Stomach (tissue), 9 donors: ENCODE results near the gene KRT76. TPM values are rescaled to one million over a fixed set of nuclear protein-coding genes. Genes with fewer than 3 reads are reported as not detected.

Experiments used
- DNase-seq, 2 donors: peaks; one replicate each; pipeline versions ENCODE4 v3.0.0 to v3.0.0-alpha.2; 2013 to 2019
- H3K27ac ChIP-seq, 5 donors: fragments of 200-600 bp in 4 of 5; sonication (generic) in 4 of 5; one replicate each; pipeline ENCODE4 v1.5.1; 2013 to 2019; ENCODE audit warnings: mild to moderate bottlenecking in 1 of 5, moderate library complexity in 1 of 5
- H3K27me3 ChIP-seq, 3 donors: fragments of 200-600 bp; sonication (generic); one replicate each; pipeline ENCODE4 v1.5.1; 2017 to 2019; ENCODE audit warnings: mixed run types in 1 of 3
- H3K36me3 ChIP-seq, 4 donors: fragments of 200-600 bp; sonication (generic); 1 replicate in 3 of 4; 2 replicates in 1 of 4; pipeline ENCODE4 v1.5.1; 2016 to 2019
- H3K4me1 ChIP-seq, 4 donors: fragments of 200-600 bp; sonication (generic); one replicate each; pipeline ENCODE4 v1.5.1; 2016 to 2019
- H3K4me3 ChIP-seq, 4 donors: fragments of 200-600 bp; sonication (generic) in 3 of 4; one replicate each; pipeline ENCODE4 v1.5.1; 2016 to 2019; ENCODE audit warnings: mild to moderate bottlenecking in 1 of 4
- H3K9me3 ChIP-seq, 4 donors: fragments of 200-600 bp; sonication (generic); one replicate each; pipeline ENCODE4 v1.5.1; 2016 to 2019
- CTCF ChIP-seq, 7 experiments: fragments of 450-650 bp in 4 of 7; fragments of 200-600 bp in 3 of 7; sonication (generic) in 3 of 7; IDR thresholded peaks; one replicate each; pipeline ENCODE4 v1.5.1; 2016 to 2019; ENCODE audit warnings: antibody characterized with exemption in 7 of 7, control low read depth in 2 of 7, mild to moderate bottlenecking in 1 of 7
- EP300 ChIP-seq: sonication (generic); formaldehyde crosslinking; IDR thresholded peaks from one replicate; pipeline ENCODE4 v1.6.1; 2017; ENCODE audit warnings: antibody characterized with exemption
- POLR2A ChIP-seq, 4 donors: fragments of 450-650 bp; IDR thresholded peaks; one replicate each; pipeline ENCODE4 v1.6.1; 2016; ENCODE audit warnings: antibody characterized with exemption in 4 of 4, control low read depth in 2 of 4, mild to moderate bottlenecking in 1 of 4, moderate library complexity in 1 of 4
- POLR2AphosphoS5 ChIP-seq, 3 donors: sonication (generic); formaldehyde crosslinking; IDR thresholded peaks; one replicate each; pipeline ENCODE4 v1.6.1; 2016; ENCODE audit warnings: antibody characterized with exemption in 3 of 3
- WGBS, 5 donors: extraction: QIAGEN DNeasy Blood & Tissue Kit in 3 of 5; methylation state at CpG; one replicate each; pipeline versions ENCODE4 v1.1.5 to v1.1.7; 2013 to 2018; 5-methylcytosine and 5-hydroxymethylcytosine counted together
- intact Hi-C: fragments of 100-400 bp; cut with DNase I; formaldehyde crosslinking; loops from one replicate; pipeline ENCODE4 v1.15.1; 2023; ENCODE audit warnings: low total_unique reads
- polyA plus RNA-seq, 3 donors: library from polyadenylated mRNA; stranded (reverse); fragments of 200-250 nt; gene quantifications; one replicate each; pipeline ENCODE4 v1.2.3, GENCODE V29; 2013
- total RNA-seq, 5 donors: library from RNA; depleted of rRNA; stranded (reverse); fragments of >200 nt; gene quantifications; one replicate each; pipeline versions ENCODE4 v1.1.0 to v1.2.3, GENCODE V29; 2014 to 2016
- donor health status: healthy with polysubstance abuse.
- donor health status: Bipolar disorder and iron deficiency.
- donor health status: healthy.

Gene KRT76
- total and polyA plus RNA-seq, 8 donors, result not detected

DNA sequence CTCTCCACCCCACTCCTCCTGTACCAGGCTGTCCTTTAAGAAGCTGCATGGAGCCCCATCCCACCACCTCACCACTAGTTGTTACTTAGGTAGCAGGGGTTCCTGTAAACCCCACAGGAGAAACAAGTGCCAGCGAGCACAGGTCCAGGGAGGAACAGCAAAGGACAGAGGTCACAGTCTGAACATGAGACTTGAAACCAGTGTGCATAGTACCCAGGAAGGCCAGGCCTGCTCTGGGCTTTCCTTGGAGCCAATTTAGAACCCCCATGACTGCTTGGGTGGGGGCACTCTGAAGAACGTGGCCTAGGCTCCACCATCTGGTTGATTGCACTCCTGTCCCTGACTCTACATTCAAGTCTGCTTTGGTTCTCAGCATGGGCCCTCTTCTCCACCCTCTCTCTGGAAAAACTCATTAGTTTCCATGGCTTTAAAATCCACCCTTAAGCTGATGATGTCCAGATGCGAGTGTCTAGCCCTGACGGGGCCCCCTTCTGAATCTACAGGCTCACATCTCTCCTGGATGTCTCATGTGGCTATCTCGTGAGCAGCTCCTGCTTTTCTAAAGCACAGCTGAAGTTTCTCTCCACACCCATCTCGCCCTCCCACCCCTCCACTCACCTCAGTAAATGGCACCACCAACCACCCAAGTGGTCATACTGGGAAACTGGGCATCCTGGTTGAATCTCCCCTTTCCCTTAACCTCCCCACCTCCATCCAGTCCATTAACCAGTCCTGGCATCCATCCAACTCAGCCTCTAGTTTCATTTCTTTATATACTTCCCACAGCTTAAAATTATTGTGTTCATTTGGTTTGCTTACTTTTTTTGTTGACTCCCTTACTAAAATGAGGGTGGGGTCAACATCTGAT lies 10.4 kb upstream of the KRT76 start:
- Histone ChIP-seq H3K4me3 (no peak overlapping the region), H3K4me1 (peaks cover 0 to 11% (median 8%) of the 10 kb centered on the region in 4 donors), H3K9me3 (no peaks in the 10 kb centered on the region), H3K36me3 (no peaks in the 10 kb centered on the region), H3K27me3 (peaks cover 0 to 60% (median 31%) of the 10 kb centered on the region in 3 donors), H3K27ac (no peak overlapping the region)
- peak in 1 of 2 donors; percentile 56 for DNase-seq
- intact Hi-C loops, result no loop called here
- WGBS, 5 donors, result 63 to 77% (median 76%) methylated on average over 6 of the region's 6 CpGs
- no peak for TF ChIP-seq EP300

- intact Hi-C loops, result no loop called here
- TF ChIP-seq POLR2A (IDR thresholded peaks at IDR 0.05) (no peak), POLR2AphosphoS5 (IDR thresholded peaks at IDR 0.05) (no peak), EP300 (no peak), CTCF (IDR thresholded peaks at IDR 0.05) (no peak)
- Histone ChIP-seq H3K4me3 (no peak overlapping the region), H3K9me3 (no peaks in the 10 kb centered on the region), H3K36me3 (no peaks in the 10 kb centered on the region), H3K4me1 (peaks cover 0 to 4% (median 2%) of the 10 kb centered on the region in 4 donors), H3K27me3 (peaks cover 0 to 41% (median 16%) of the 10 kb centered on the region in 3 donors), H3K27ac (no peak overlapping the region)
- 78 to 83% (median 82%) methylated on average over 3 of the region's 3 CpGs for WGBS, 5 donors
- DNase-seq, result no peak
These were observed 7.8 kb upstream of the KRT76 start for GRCh38 chr12:52784909-52785308.

DNA sequence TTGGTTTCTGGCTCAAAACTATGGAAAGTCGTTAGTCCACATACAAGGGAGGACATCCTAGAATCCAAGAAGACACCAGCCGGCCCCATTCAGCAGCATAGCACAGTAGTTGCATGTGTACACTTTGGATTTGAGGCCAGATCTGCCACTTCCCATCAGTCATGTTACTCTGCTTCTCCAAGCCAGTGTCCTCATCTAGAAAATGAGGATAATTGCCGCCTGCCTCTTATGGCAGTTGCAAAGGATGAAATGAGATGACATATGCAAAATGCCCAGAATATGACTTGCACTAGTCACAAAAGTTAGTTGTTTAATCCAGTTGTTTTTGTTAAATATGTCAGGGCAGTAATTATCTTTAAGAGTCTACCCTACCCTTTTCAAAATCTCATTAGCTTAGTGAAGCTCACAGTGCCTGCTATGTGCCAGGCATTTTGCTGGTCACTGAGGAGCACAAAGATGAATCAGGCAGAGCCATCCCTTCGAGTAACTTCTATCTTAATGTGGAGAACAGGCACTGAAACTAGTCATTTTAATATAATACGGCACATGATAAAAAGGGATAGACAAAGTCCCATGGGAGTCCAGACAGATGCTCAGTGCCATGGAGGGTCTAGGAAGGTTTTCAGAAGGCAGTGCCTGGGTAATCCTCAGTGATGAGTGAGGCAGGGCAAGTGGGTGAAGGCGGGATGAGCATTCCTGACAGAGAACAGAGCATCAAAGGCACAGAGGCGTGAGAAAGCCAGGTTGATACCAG lies 6.6 kb upstream of the KRT76 start:
- Histone ChIP-seq H3K36me3 (no peaks in the 10 kb centered on the region), H3K27ac (no peak overlapping the region), H3K4me3 (no peak overlapping the region), H3K4me1 (no peaks in the 10 kb centered on the region), H3K27me3 (peaks cover 0 to 30% (median 6%) of the 10 kb centered on the region in 3 donors), H3K9me3 (no peaks in the 10 kb centered on the region)
- TF ChIP-seq POLR2A (IDR thresholded peaks at IDR 0.05), result no peak
- no peak for TF ChIP-seq POLR2AphosphoS5 (IDR thresholded peaks at IDR 0.05)
- TF ChIP-seq EP300, result no peak
- no peak for TF ChIP-seq CTCF (IDR thresholded peaks at IDR 0.05)
- DNase-seq, result no peak
- 69 to 85% (median 82%) methylated on average over 7 of the region's 7 CpGs for WGBS, 5 donors
- intact Hi-C loops, result no loop called here

DNA sequence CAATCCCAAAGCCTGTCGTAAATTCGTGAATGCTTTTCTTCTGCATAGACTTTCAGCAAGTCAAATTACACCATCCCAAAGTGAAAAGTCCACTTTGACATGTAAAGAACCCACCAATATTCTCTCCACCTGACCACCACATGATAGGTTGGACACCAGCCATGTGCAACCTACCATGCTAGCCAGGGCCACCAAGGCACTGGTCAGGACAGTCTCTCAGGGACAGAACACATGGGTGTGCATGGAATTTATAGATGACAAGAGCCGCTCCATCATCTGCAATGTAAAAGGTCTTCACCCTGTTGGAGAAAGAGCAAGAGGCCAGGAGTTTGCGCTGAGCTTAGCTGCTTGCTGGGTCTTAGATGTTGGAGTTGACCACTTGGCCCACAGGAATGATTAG lies 5.4 kb upstream of the KRT76 start:
- Histone ChIP-seq H3K27me3 (peaks cover 0 to 38% (median 0%) of the 10 kb centered on the region in 3 donors), H3K36me3 (no peaks in the 10 kb centered on the region), H3K27ac (no peak overlapping the region), H3K4me3 (no peak overlapping the region), H3K9me3 (no peaks in the 10 kb centered on the region), H3K4me1 (no peaks in the 10 kb centered on the region)
- WGBS, 5 donors, result 87 to 95% (median 89%) methylated on average over 4 of the region's 4 CpGs
- no peak for TF ChIP-seq EP300
- no peak for TF ChIP-seq POLR2A (IDR thresholded peaks at IDR 0.05)
- intact Hi-C loops, result no loop called here
- no peak for DNase-seq

GRCh38 chr12:52781399-52782082 lies 4.4 kb upstream of the KRT76 start:
- intact Hi-C loops, result no loop called here
- Histone ChIP-seq H3K27me3 (peaks cover 0 to 47% (median 0%) of the 10 kb centered on the region in 3 donors), H3K36me3 (no peaks in the 10 kb centered on the region), H3K9me3 (no peaks in the 10 kb centered on the region), H3K27ac (no peak overlapping the region), H3K4me1 (no peaks in the 10 kb centered on the region), H3K4me3 (no peak overlapping the region)
- WGBS, 5 donors, result 71 to 81% (median 74%) methylated on average over 4 of the region's 4 CpGs
- DNase-seq, result no peak
- TF ChIP-seq POLR2AphosphoS5 (IDR thresholded peaks at IDR 0.05), result no peak
- TF ChIP-seq POLR2A (IDR thresholded peaks at IDR 0.05), result no peak
- TF ChIP-seq EP300, result no peak
- no peak for TF ChIP-seq CTCF (IDR thresholded peaks at IDR 0.05)
